Measurements from ENCODE around the gene FAM78A.

DNA sequence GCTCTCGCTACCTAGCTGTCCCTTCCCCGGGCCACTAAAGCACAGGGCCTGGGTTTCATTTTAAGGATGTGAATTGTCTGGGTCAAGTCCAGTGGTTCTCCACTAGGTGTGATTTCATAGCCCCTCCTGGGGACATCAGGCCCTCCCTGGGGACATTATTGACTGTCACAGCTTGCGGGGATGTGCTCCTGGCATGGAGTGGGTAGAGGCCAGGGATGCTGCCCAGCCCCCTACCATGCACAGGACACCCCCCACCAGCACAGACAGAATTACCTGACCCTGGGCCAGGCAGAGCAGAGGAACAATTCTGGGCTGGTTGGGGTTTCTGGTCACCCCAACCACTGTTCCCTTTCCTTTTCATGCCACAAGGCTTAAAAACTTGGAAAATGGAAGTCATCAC, 4.1 kb downstream of the FAM78A start:
- TF ChIP-seq, protein P1, sequence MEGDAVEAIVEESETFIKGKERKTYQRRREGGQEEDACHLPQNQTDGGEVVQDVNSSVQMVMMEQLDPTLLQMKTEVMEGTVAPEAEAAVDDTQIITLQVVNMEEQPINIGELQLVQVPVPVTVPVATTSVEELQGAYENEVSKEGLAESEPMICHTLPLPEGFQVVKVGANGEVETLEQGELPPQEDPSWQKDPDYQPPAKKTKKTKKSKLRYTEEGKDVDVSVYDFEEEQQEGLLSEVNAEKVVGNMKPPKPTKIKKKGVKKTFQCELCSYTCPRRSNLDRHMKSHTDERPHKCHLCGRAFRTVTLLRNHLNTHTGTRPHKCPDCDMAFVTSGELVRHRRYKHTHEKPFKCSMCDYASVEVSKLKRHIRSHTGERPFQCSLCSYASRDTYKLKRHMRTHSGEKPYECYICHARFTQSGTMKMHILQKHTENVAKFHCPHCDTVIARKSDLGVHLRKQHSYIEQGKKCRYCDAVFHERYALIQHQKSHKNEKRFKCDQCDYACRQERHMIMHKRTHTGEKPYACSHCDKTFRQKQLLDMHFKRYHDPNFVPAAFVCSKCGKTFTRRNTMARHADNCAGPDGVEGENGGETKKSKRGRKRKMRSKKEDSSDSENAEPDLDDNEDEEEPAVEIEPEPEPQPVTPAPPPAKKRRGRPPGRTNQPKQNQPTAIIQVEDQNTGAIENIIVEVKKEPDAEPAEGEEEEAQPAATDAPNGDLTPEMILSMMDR (IDR thresholded peaks at IDR 0.05), result no peak
- no peak for TF ChIP-seq POLR2A (IDR thresholded peaks at IDR 0.05)

Measured in ovary (tissue), 3 donors.